ENCODE measurements around the gene RPL28. TPM values are rescaled to one million over a fixed set of nuclear protein-coding genes. Genes with fewer than 3 reads are reported as not detected.
A peak's percentile ranks its signal among the peaks of the same experiment; 100 is the strongest.

The RPL28 gene
- total and polyA plus RNA-seq, 2 of the 13 experiments (the other 11 are each of a cell fraction or from before 2014, with no cell fraction given): 105 to 420 TPM

DNA sequence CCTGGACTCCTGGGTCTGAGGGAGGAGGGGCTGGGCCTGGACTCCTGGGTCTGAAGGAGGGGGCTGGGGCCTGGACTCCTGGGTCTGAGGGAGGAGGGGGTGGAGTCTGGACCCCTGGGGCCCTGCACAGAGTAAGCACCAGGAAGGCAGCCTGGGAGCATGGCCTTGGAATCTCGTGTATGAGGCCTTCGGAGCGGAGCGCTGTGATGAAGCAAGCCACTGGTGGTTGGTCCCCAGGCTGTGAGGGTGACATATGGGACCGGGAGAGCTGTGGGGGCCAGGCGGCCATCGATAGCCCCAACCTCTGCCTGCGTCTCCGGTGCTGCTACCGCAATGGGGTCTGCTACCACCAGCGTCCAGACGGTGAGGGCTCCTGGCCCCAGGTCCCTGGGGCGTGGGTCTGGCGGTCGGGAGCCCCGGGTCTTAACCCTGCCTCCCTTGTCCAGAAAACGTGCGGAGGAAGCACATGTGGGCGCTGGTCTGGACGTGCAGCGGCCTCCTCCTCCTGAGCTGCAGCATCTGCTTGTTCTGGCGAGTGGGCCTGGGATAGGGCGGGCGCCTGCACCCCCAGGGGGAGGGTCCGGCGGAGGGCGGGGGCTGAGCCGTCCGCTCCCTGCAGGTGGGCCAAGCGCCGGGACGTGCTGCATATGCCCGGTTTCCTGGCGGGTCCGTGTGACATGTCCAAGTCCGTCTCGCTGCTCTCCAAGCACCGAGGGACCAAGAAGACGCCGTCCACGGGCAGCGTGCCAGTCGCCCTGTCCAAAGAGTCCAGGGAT, 8.2 kb upstream of the RPL28 start (continued):
- TF ChIP-seq, protein P1, sequence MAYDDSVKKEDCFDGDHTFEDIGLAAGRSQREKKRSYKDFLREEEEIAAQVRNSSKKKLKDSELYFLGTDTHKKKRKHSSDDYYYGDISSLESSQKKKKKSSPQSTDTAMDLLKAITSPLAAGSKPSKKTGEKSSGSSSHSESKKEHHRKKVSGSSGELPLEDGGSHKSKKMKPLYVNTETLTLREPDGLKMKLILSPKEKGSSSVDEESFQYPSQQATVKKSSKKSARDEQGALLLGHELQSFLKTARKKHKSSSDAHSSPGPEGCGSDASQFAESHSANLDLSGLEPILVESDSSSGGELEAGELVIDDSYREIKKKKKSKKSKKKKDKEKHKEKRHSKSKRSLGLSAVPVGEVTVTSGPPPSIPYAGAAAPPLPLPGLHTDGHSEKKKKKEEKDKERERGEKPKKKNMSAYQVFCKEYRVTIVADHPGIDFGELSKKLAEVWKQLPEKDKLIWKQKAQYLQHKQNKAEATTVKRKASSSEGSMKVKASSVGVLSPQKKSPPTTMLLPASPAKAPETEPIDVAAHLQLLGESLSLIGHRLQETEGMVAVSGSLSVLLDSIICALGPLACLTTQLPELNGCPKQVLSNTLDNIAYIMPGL (CRISPR knock-in tag; IDR thresholded peaks at IDR 0.05; ENCODE audit: borderline replicate concordance in 1 of 2, low read depth in 1 of 2): no peak
- TF ChIP-seq ZNF256 (CRISPR knock-in tag; conservative IDR thresholded peaks at IDR 0.05) (no peak), ZNF777 (CRISPR knock-in tag; IDR thresholded peaks at IDR 0.05) (peak; percentile 13; the same call in 1 of the 2 replicates), SNAI1 (CRISPR knock-in tag; IDR thresholded peaks at IDR 0.05; ENCODE audit: borderline replicate concordance) (no peak), ZNF451 (CRISPR knock-in tag; IDR thresholded peaks at IDR 0.05) (0 out of 2 replicates have a peak, but pooled peaks have one; percentile 41), TBX3 (IDR thresholded peaks at IDR 0.05; ENCODE audit: borderline replicate concordance) (no peak), ZNF441 (CRISPR knock-in tag; IDR thresholded peaks at IDR 0.05; ENCODE audit: borderline replicate concordance) (no peak), CERS6 (CRISPR knock-in tag; IDR thresholded peaks at IDR 0.05) (no peak), ZNF670 (CRISPR knock-in tag; IDR thresholded peaks at IDR 0.05; ENCODE audit: borderline replicate concordance) (no peak), IRX3 (CRISPR knock-in tag; IDR thresholded peaks at IDR 0.05; ENCODE audit: borderline replicate concordance, low read depth) (no peak), ZBTB38 (CRISPR knock-in tag; IDR thresholded peaks at IDR 0.05) (no peak), BRCA1 (CRISPR knock-in tag; IDR thresholded peaks at IDR 0.05) (no peak), ZNF569 (CRISPR knock-in tag; IDR thresholded peaks at IDR 0.05; ENCODE audit: borderline replicate concordance) (no peak), BCLAF1 (IDR thresholded peaks at IDR 0.05) (no peak), MNT (IDR thresholded peaks at IDR 0.05) (no peak)
- TF ChIP-seq, protein P2, sequence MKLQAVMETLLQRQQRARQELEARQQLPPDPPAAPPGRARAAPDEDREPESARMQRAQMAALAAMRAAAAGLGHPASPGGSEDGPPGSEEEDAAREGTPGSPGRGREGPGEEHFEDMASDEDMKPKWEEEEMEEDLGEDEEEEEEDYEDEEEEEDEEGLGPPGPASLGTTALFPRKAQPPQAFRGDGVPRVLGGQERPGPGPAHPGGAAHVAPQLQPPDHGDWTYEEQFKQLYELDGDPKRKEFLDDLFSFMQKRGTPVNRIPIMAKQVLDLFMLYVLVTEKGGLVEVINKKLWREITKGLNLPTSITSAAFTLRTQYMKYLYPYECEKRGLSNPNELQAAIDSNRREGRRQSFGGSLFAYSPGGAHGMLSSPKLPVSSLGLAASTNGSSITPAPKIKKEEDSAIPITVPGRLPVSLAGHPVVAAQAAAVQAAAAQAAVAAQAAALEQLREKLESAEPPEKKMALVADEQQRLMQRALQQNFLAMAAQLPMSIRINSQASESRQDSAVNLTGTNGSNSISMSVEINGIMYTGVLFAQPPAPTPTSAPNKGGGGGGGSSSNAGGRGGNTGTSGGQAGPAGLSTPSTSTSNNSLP (IDR thresholded peaks at IDR 0.05; ENCODE audit: low read depth, low read length): no peak
- TF ChIP-seq, protein P3, sequence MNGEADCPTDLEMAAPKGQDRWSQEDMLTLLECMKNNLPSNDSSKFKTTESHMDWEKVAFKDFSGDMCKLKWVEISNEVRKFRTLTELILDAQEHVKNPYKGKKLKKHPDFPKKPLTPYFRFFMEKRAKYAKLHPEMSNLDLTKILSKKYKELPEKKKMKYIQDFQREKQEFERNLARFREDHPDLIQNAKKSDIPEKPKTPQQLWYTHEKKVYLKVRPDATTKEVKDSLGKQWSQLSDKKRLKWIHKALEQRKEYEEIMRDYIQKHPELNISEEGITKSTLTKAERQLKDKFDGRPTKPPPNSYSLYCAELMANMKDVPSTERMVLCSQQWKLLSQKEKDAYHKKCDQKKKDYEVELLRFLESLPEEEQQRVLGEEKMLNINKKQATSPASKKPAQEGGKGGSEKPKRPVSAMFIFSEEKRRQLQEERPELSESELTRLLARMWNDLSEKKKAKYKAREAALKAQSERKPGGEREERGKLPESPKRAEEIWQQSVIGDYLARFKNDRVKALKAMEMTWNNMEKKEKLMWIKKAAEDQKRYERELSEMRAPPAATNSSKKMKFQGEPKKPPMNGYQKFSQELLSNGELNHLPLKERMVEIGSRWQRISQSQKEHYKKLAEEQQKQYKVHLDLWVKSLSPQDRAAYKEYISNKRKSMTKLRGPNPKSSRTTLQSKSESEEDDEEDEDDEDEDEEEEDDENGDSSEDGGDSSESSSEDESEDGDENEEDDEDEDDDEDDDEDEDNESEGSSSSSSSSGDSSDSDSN (CRISPR knock-in tag; IDR thresholded peaks at IDR 0.05): peak; percentile 84

All from HepG2 (cell line).